ENCODE measurements around the gene ZNF490. TPM values are rescaled to one million over a fixed set of nuclear protein-coding genes. Genes with fewer than 3 reads are reported as not detected.
"Not testable (repeated sequence)": the region's sequence is repeated elsewhere in the genome, so short reads cannot be mapped to it uniquely, and the experiment has no call there.

ZNF490 gene
- polyA plus RNA-seq, 2 of the 4 experiments (the other 2 are of a cell fraction) = 0.57 to 2.4 TPM

DNA sequence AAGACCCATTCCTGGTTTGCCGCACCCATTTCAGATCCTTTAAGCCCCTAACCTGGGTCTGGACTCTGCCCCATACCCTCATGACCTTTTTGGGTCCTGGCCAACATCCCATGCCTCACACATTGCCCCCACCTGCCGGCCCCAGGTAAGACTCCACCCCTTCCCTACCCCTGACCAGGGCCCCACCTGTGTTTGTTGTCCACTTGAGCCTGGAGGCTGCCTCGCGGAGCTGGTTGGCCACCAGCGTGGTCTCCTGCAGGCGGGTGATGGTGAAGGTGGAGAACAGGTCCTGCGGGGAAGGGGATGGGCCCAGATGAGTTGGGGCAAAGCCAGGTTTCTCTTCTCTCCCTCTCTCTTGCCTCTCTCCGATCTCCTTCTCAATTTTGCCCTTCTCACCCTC lies 36.4 kb upstream of the ZNF490 start (continued):
- TF ChIP-seq RFX5 (IDR thresholded peaks at IDR 0.05) = no peak
- TF ChIP-seq, protein P1, sequence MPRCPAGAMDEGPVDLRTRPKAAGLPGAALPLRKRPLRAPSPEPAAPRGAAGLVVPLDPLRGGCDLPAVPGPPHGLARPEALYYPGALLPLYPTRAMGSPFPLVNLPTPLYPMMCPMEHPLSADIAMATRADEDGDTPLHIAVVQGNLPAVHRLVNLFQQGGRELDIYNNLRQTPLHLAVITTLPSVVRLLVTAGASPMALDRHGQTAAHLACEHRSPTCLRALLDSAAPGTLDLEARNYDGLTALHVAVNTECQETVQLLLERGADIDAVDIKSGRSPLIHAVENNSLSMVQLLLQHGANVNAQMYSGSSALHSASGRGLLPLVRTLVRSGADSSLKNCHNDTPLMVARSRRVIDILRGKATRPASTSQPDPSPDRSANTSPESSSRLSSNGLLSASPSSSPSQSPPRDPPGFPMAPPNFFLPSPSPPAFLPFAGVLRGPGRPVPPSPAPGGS (IDR thresholded peaks at IDR 0.05) = no peak
- TF ChIP-seq, protein P2, sequence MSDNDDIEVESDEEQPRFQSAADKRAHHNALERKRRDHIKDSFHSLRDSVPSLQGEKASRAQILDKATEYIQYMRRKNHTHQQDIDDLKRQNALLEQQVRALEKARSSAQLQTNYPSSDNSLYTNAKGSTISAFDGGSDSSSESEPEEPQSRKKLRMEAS (IDR thresholded peaks at IDR 0.05) = no peak
- no peak for TF ChIP-seq EHF (CRISPR knock-in tag; IDR thresholded peaks at IDR 0.05)
- TF ChIP-seq ZC3H11A (IDR thresholded peaks at IDR 0.05) = no peak

DNA sequence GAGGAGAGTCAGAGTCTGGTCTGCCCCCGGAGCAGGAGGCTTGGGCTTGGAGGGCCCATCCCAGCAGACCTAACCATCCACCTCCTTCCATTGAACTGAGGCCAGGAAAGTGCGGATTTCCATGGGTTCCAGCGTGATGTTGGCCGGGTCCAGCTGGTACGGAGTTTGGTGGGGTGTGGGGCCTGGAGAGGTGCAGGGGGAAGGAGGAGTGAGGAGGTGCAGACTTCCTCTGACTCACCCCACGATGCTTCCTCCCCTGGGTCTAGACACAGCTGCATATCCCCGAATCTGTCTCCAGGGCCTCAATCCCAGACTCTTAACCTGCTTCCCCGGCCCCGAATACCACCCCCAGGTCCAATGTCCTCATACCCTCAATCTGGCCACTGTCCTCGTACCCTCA lies 35.9 kb upstream of the ZNF490 start:
- no peak for ATAC-seq
- no peak for TF ChIP-seq RFX5 (IDR thresholded peaks at IDR 0.05)
- TF ChIP-seq, protein P3, sequence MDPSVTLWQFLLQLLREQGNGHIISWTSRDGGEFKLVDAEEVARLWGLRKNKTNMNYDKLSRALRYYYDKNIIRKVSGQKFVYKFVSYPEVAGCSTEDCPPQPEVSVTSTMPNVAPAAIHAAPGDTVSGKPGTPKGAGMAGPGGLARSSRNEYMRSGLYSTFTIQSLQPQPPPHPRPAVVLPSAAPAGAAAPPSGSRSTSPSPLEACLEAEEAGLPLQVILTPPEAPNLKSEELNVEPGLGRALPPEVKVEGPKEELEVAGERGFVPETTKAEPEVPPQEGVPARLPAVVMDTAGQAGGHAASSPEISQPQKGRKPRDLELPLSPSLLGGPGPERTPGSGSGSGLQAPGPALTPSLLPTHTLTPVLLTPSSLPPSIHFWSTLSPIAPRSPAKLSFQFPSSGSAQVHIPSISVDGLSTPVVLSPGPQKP (IDR thresholded peaks at IDR 0.05; ENCODE audit: low read depth, low read length) = no peak
- no peak for TF ChIP-seq JUN (IDR thresholded peaks at IDR 0.05)
- no peak for TF ChIP-seq BHLHE40 (IDR thresholded peaks at IDR 0.05; ENCODE audit: low read depth, low read length)
- no peak for TF ChIP-seq FOXS1 (CRISPR knock-in tag; IDR thresholded peaks at IDR 0.05)
- TF ChIP-seq HOXB5 (CRISPR knock-in tag; IDR thresholded peaks at IDR 0.05) = no peak
- no peak for TF ChIP-seq TFCP2L1 (CRISPR knock-in tag; IDR thresholded peaks at IDR 0.05)
- no peak for TF ChIP-seq MAZ (IDR thresholded peaks at IDR 0.05; ENCODE audit: borderline replicate concordance, low read depth, low read length)
- TF ChIP-seq, protein P4, sequence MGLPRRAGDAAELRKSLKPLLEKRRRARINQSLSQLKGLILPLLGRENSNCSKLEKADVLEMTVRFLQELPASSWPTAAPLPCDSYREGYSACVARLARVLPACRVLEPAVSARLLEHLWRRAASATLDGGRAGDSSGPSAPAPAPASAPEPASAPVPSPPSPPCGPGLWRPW (IDR thresholded peaks at IDR 0.05) = no peak
- TF ChIP-seq CEBPB (IDR thresholded peaks at IDR 0.05) = no peak
- TF ChIP-seq, protein P5, sequence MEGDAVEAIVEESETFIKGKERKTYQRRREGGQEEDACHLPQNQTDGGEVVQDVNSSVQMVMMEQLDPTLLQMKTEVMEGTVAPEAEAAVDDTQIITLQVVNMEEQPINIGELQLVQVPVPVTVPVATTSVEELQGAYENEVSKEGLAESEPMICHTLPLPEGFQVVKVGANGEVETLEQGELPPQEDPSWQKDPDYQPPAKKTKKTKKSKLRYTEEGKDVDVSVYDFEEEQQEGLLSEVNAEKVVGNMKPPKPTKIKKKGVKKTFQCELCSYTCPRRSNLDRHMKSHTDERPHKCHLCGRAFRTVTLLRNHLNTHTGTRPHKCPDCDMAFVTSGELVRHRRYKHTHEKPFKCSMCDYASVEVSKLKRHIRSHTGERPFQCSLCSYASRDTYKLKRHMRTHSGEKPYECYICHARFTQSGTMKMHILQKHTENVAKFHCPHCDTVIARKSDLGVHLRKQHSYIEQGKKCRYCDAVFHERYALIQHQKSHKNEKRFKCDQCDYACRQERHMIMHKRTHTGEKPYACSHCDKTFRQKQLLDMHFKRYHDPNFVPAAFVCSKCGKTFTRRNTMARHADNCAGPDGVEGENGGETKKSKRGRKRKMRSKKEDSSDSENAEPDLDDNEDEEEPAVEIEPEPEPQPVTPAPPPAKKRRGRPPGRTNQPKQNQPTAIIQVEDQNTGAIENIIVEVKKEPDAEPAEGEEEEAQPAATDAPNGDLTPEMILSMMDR (IDR thresholded peaks at IDR 0.05) = no peak
- H3K27ac ChIP-seq = no peak overlapping the region
- H3K4me3 ChIP-seq = no peak overlapping the region
- DNase-seq (ENCODE audit: low read depth in 1 of 2, low spot score in 1 of 2) = no peak
- H3K9me3 ChIP-seq = peaks cover 5% of the 10 kb centered on the region; the same call in 1 of the 3 replicates
- no peak for FAIRE-seq
- H3K4me2 ChIP-seq = no peak overlapping the region
- WGBS (ENCODE audit: missing lambda C conversion rate) = 93% methylated on average over 6 of the region's 10 CpGs
- ChIA-PET CTCF (no interaction called here), POLR2A (no interaction called here)
- H3K4me1 ChIP-seq = no peaks in the 10 kb centered on the region

DNA sequence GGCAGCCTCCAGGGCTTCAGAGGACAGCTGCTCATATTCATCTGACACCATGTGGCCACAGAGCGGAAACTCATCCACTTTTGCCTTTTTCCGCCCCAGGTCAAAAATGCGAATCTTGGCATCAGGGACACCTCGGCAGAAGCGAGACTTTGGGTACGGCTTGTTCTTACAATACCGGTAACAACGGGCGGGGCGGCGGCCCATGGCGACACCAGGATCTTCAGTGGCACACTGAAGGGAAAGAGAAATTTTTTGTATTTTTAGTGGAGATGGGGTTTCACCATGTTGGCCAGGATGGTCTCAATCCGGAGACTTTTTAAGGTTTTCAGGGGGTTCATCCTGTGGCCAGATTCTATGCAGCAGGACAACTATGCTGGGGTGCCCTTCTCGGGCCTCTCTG lies 33.1 kb upstream of the ZNF490 start:
- POLR2A ChIA-PET; H3K4me1 ChIP-seq; CTCF ChIA-PET; ATAC-seq; H3K4me3 ChIP-seq; FAIRE-seq; H3K27ac ChIP-seq; H3K4me2 ChIP-seq; DNase-seq (ENCODE audit: low read depth in 1 of 2, low spot score in 1 of 2): not testable (repeated sequence)
- peaks cover 13% of the 10 kb centered on the region; the same call in 1 of the 3 replicates for H3K9me3 ChIP-seq
- WGBS (ENCODE audit: missing lambda C conversion rate) = 88% methylated on average over 14 of the region's 14 CpGs

DNA sequence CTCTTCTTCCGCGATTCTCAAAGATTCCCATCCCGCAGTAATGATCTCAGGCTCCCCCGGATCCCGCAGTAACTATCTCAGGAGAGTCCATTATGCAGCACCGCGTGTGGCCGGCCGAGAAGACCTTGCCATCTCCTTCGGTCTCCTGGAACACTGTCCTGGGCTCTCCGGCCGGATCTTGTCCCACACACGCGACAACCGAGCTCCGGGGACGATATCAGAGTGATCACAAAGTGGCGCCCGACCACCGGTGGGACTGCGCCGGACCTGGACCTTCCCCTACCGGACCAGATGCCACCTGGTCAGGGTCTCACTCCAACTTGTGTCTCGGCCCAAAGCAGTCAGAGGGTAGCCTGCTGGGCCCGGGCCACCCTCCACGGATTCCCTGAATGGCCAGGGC lies 31.9 kb upstream of the ZNF490 start:
- ChIA-PET CTCF (interaction anchor here (0.9 kb wide), 1 partner anchor 27 kb away, joined by 3 read pairs; a partner anchor contains a TSS), POLR2A (no interaction called here)
- Histone ChIP-seq H3K4me1 (no peaks in the 10 kb centered on the region), H3K27ac (no peak overlapping the region), H3K4me3 (no peak overlapping the region), H3K9me3 (peaks cover 16% of the 10 kb centered on the region; the same call in 1 of the 3 replicates), H3K4me2 (no peak overlapping the region)
- FAIRE-seq (no peak), ATAC-seq (no peak), DNase-seq (ENCODE audit: low read depth in 1 of 2, low spot score in 1 of 2) (no peak)
- 92% methylated on average over 23 of the region's 26 CpGs for WGBS (ENCODE audit: missing lambda C conversion rate)
- no peak for TF ChIP-seq EHMT2 (IDR thresholded peaks at IDR 0.05; ENCODE audit: low read depth)
